ENCODE measurements around the gene ASB8.
"Not testable (repeated sequence)": the region's sequence is repeated elsewhere in the genome, so short reads cannot be mapped to it uniquely, and the experiment has no call there.

The ASB8 gene

DNA sequence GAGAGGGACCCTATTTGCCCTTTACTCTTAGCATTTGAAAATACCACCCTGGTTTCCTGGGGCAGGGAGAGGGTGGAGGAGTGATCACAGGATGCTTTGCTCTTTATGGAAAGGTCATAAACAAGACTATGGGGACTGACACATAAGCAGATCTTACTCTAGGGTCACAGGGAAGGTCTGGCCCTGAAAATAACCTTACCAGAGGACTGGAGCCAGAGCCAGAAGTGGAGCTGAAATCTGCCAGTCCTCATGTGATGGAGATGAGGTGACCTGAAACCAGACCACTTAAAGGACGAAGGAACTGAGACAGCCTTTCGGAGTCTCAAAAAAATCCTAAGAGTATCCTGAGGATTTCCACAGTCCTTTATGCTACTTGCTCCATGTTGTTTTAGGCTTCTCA is 25.8 kb downstream of the ASB8 start:
- DNase-seq: no peak

DNA sequence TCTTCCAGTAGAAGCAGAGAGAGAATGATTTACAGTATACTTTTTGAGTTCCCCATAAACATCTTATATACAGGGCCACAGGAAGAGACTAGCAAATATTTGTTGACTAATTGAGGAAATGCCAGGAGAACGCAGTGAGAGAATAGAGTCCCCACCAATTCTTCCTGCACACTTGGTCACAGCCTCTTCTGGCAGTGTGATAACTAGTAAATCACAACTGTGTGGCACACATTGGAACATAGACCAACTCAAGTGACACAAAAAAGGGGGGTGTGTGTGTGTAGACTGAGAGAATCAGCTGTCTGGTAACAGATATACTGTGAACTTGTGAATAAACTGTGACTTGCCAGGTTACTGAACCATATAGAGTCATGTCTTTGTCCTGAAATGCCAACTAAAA is 27.9 kb downstream of the ASB8 start:
- DNase-seq: no peak

GRCh38 chr12:48128800-48129199 is 28.5 kb downstream of the ASB8 start:
- DNase-seq: no peak

DNA sequence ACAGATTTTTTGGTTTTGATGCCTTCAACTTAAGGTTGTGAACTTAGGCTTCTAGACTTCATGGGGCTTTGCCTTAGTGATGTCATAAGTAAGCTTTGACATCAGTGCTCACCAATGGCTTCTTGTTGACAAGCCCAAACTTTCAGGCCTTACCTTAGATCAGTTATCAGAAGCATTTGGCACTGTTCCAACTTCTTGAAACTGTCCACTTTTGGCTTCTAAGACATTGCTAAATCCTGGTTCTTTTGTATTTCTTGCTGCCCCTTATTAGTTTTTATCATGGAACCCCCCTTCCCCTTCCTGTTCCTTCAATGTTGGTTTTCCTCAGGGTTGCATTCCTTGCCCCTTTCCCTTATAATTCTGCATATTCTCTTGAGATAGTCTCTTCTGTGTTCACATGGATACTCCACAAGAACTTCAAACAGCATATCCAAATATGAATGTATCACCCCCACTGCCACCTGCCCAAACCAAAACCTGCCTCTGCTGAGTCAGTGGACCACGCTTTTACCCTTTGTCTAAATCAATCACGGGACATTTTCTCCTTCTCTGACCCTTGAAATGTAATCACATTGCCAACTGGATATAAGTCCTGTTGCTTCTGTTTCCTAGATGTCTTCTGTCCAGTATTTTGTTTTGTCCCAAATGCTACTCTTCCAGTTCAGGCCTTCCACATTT is 30.2 kb downstream of the ASB8 start:
- no peak for DNase-seq

- DNase-seq: no peak
These were observed 31.3 kb downstream of the ASB8 start for GRCh38 chr12:48125985-48126384.

- not testable (repeated sequence) for DNase-seq
These were observed 31.8 kb downstream of the ASB8 start for GRCh38 chr12:48125542-48125941.

DNA sequence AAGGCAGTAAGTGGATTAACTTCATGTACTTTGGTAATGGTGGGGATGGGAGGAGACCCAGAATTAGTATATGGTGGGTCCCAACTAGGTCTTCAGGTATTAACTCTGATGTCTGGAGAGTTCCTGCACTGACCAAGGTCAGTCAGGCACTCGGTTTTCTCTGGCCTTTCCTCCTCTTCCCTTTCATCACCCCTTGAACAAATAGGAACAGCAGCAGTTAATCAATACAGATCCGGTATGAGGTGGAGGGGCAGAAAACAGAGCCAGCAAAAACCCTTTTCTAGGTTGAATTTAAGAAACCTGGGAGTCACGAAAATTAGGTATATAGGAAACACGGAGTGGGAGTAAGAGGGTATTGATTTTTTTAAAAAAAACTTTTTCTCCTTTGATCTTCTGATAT is 34.1 kb downstream of the ASB8 start:
- no peak for DNase-seq

DNA sequence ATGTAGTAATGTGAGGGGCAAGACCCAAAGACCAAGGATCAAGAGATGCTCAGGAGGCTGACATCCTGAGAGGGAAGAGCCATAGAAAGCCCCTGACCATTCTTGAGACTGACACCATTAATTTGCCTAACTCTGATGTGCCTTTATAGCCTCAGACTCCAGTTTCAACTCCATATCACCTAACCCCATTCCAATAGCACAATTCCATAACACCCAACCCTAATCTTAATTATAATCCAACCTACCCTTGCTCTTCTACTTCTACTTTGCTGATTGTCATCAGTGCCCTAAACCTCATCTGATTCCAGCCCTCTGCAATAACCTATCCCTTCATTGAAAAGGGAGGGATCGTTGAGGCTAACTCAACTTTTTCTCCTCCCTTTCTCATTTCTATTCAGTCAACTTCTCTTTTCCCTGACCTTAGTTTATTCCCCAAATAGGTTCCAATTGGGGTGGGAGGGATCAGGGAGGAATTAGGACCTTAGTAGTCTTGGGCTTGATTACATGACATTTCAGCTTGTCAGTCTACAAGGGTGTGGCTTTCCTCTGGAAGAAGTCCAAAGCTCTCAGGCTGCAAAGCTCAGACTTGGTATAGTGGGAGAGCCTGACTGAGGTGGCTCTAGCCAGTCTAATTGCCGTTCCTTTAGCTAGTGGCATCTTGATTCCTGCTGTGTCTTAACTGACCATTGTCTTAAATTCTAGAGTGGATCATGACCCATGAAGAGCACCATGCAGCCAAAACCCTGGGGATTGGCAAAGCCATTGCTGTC is 35.1 kb downstream of the ASB8 start:
- no peak for DNase-seq

DNA sequence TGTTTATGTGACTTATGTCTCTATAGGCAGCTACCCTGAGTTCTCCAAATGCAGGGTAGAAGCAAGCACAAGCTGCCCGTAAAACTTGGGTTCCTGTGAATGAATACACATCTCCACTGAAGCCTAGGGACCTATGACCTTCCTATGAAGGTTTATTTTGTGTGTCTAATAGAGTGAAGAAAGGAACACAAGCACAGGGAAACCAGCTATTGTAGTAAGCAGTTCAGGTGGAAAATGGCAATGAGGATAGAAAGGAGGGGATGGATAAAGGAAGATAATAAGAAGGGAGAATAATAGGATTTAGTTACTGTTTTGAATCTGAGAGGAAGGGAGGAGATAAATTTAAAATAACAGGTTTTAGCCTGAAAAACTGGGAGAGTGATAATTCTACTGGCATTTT is 35.8 kb downstream of the ASB8 start:
- no peak for DNase-seq

DNA sequence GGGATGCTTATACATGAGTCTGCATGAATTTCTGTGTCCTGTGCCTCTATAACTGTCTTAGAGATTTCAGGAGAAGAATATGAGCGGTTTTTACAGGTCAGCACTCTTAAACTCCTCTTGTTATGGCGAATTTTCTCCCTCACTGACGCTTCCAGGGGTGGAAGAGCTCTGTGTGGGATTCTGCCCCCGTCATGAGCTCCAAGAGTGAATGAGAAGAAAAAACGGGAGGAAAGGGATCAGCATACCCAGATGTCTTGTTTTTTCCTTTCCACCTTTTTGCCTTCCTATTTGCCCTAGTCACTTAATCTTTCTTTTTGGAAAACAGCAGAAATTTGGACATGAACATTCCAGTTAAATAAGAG is 37.5 kb downstream of the ASB8 start:
- DNase-seq: no peak

DNA sequence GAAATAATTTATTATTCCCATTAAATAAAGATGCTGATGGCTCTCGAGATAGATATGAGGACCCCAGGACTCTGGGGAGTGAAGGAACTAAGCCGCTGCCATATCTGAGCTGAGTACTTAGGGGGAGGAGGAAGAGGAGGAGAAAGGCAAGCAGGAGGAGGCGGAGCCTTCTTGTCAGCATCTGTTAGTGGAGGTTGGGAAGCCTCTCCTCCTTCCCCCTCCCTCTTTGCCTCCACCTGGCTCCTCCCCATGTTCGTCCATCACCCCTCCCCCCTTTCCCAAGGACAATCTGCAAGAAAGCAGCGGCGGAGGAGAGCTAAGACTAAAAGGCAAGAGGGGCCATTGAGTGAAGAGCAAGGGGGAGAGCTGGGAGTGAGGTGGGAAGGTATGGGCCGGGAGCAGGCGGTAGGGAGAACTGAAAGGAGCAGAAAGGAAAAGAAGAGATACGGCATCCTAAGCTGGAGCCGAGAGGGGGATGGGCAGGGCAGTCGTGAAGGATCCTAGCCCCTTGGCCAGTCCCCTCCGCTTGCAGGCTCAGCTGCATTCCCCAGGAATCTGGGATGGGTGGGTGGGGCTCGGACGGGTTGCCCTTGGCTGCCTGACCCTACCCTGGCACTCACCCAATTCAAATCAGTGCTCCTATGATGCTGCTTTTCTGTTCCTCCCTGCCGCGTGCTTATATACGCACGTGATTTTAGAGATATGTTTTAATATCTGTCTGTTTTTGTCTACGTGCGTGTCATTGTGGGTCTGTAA is 38.1 kb downstream of the ASB8 start, which contains the start of gene PFKM:
PFKM (plus strand) TSS at position 287 of the 756 bp plus-strand sequence. CDS start 3,411 bp downstream, outside the sequence.
- peak; percentile 66 to 67 for DNase-seq

- DNase-seq: no peak
These were observed 38.9 kb downstream of the ASB8 start for GRCh38 chr12:48118284-48118871.

GRCh38 chr12:48115957-48116356 is 41.4 kb downstream of the ASB8 start:
- no peak for DNase-seq

DNA sequence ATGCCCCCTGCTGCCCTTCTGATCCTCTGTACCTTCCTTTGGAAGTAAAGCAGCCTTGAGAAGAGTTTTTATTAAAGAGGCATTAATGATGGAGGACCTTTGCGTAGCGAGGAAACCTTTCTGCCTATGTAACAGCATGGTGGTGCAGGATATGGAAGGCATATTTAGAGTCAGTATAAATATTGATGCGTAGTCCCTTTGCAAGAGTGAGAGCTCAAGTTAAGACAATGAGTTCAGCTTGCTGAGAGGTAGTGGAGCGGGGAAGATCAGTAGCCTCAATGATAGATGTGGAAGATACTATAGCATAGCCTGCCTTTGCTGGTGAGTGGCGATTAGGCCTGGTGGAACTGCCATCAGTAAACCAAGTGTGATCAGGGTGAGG is 46.0 kb downstream of the ASB8 start:
- not testable (repeated sequence) for DNase-seq

GRCh38 chr12:48110691-48111311 is 46.5 kb downstream of the ASB8 start:
- DNase-seq: no peak

DNA sequence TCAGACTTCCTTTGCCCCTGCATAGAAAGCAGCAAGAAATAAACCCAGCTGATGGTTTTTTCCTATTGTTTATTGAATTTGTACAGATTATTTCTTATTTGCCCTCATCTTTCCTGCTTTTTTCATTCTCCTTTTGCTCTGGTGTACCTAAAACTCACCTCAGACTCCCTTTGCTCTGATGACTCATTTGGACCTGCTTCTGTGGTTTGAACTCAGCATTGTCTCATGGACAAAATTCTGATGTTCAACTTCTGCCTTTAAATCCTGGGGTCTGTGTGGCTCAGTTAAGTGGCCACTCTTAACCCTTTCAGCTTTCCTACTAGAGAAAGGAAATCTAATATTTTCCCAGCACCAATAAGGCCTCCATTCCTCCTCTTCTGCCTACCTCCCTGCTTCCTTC is 47.9 kb downstream of the ASB8 start:
- DNase-seq: no peak

GRCh38 chr12:48106681-48107613 is 50.4 kb downstream of the ASB8 start:
- no peak for DNase-seq

DNA sequence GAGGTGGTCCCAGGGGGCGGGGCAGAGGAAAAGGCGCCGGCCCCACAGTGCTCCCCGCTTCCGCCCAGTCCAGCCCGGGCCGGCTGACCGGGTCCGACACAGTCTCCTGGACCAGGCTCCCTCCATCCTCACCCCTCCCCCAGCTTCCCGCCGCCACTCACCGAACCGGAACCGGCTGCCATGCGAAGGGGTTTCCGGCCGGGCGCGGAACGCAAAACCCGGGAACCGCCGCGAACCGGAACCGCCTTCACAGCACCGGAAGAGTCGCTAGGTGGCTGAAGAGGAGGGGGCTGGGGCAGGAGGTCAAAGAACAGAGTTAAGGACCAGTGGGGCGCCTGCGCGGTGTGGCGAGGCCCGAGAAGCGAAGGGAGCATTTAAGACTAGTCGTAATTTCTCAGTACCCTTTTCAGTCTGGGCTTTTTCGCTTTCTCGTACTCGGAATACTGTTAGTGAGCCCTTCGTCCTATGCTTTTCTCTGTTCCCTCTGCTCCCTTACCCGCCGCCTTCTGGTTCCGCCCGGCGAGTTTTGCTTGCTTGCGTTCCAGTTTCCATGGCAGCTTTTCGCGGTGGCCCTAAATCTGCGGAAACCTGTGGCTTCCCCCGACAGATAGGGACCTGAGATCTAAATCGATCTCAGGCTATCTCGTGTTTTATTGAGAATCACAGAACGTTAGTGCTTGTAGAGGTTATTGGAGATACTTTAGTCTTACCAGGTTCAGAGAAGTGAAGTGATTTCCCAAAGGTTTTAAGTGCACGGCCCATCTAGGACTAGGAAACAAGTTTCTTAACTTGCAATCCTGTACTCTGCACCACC is 51.2 kb downstream of the ASB8 start, which contains the start of gene SENP1:
SENP1 (minus strand) TSS at position 213 of the 814 bp plus-strand sequence. CDS start 4,607 bp downstream, outside the sequence.
- peak; percentile 87 to 88 for DNase-seq

DNA sequence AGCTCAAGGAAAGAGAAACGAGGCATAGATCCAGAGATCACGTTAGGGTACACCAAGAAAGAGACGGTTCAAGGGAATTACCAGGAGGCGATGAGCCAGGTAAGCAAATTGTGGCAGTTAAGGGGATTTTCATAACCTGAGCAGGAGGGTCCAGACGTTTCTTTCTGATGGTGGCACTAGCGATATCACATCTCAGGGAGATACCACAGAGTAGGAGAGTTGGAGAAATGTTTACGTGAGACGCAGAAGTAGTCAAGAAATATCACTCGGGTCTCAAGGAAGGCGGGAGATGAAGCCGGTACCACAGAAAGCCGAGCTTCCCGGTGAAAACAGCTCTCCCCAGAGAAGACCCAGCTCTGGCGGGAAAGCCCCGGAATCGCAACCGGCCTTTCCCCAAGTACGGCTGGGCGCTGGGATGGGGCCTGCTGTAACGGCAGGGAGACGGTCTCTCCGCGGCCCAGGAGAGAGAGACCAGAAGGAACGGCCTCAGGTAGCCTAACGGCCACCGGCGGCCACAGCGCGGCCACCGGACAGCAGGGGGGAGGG is 51.9 kb downstream of the ASB8 start:
- peak; percentile 47 to 53 for DNase-seq

DNA sequence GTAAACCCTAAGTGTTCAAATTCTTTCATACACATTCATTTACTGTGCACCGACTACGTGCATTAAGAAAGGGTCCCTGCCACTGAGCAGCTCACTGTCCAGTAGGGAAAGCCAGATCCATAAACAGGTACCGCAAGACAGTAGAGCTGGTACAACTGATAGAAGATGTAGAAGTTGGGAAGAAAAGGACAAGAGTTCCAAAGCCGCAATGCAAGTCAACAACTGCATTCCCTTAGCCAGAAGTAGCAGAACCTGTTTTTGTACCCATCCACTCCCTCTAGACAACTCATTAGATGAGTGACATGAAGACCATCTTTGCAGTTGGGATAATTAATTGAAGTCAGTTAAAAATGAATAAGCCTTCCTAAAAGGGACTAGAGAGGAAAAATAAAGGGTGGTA is 52.8 kb downstream of the ASB8 start:
- DNase-seq: no peak
